Activated B cell treated with CpG ODN at 0.5 μM for 24 hours (primary cell): ENCODE results near the gene ARFIP1. TPM values are rescaled to one million over a fixed set of nuclear protein-coding genes. Genes with fewer than 3 reads are reported as not detected.

Experiments used
- ATAC-seq: fragments of 200-7000 bp; cut with Tn5 transposase; one replicate; pipeline ENCODE4 v1.10.0; 2021; ENCODE audit warnings: low read depth, mild to moderate bottlenecking, moderate library complexity
- CTCF ChIA-PET: fragments of 350-600 bp; sonication (Branson Sonifier 250); formaldehyde crosslinking; loops from one replicate; lab custom pipeline; 2021; ENCODE audit warnings: antibody characterized with exemption; lab: Charles Lee
- POLR2A ChIA-PET: fragments of 350-600 bp; sonication (Branson Sonifier 250); formaldehyde crosslinking; loops from one replicate; lab custom pipeline; 2021; ENCODE audit warnings: antibody characterized with exemption; lab: Charles Lee
- DNase-seq: peaks from one replicate; pipeline ENCODE4 v3.0.0; 2022
- H3K27ac Mint-ChIP-seq: one replicate; pipeline ENCODE4 v1.8.0; 2020; ENCODE audit warnings: mixed read lengths
- H3K27me3 Mint-ChIP-seq: one replicate; pipeline ENCODE4 v1.8.0; 2021; ENCODE audit warnings: mixed read lengths
- H3K36me3 Mint-ChIP-seq: one replicate; pipeline ENCODE4 v1.8.0; 2021; ENCODE audit warnings: low read depth, mixed read lengths
- H3K4me1 Mint-ChIP-seq: one replicate; pipeline ENCODE4 v1.8.0; 2021; ENCODE audit warnings: mixed read lengths
- H3K4me3 Mint-ChIP-seq: one replicate; pipeline ENCODE4 v1.8.0; 2020; ENCODE audit warnings: mild to moderate bottlenecking, mixed read lengths
- H3K9me3 Mint-ChIP-seq: one replicate; pipeline ENCODE4 v1.8.0; 2020; ENCODE audit warnings: mixed read lengths
- intact Hi-C: fragments of 100-400 bp; cut with micrococcal nuclease; formaldehyde crosslinking; loops from one replicate; pipeline ENCODE4 v1.15.1; 2024
- total RNA-seq: library from RNA; stranded (reverse); gene quantifications from 2 replicates; pipeline ENCODE4 v1.2.3, GENCODE V29; 2022
- TF ChIP-seq, protein P1 (sequence below): fragments of 200-600 bp; IDR thresholded peaks from one replicate; pipeline ENCODE4 v1.8.0; 2022; ENCODE audit warnings: antibody characterized with exemption, mild to moderate bottlenecking

The ARFIP1 gene
- total RNA-seq, 1 donor from 2014 or later: 19.5 TPM

DNA sequence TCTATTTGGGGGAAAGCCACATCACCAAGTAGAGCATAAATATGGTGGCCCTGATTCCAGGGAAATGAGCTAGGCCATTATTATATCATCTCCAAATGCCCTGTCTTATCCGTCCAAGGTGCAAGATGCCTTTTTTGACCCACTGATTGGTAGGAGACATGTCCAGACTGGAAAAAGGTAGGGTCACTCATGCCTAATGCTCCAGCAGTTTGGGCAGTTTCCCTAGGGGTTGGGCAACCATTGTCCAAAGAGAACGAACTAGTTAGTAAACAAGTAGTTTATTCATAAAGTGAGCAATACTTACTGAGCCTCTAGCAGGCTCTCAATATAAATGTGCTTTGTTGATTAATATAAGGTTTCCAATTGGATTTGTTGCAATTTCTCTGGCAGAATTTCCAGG, 162.6 kb downstream of the ARFIP1 start:
- ChIA-PET POLR2A (no interaction called here), CTCF (no interaction called here)
- peaks cover 35% of the 10 kb centered on the region for H3K27me3 Mint-ChIP-seq
- H3K27ac Mint-ChIP-seq: no peak overlapping the region
- DNase-seq (no peak), ATAC-seq (no peak)
- H3K9me3 Mint-ChIP-seq: no peaks in the 10 kb centered on the region
- intact Hi-C loops: no loop called here
- H3K36me3 Mint-ChIP-seq: no peaks in the 10 kb centered on the region
- H3K4me1 Mint-ChIP-seq: peaks cover 13% of the 10 kb centered on the region
- no peak overlapping the region for H3K4me3 Mint-ChIP-seq
- TF ChIP-seq, protein P1, sequence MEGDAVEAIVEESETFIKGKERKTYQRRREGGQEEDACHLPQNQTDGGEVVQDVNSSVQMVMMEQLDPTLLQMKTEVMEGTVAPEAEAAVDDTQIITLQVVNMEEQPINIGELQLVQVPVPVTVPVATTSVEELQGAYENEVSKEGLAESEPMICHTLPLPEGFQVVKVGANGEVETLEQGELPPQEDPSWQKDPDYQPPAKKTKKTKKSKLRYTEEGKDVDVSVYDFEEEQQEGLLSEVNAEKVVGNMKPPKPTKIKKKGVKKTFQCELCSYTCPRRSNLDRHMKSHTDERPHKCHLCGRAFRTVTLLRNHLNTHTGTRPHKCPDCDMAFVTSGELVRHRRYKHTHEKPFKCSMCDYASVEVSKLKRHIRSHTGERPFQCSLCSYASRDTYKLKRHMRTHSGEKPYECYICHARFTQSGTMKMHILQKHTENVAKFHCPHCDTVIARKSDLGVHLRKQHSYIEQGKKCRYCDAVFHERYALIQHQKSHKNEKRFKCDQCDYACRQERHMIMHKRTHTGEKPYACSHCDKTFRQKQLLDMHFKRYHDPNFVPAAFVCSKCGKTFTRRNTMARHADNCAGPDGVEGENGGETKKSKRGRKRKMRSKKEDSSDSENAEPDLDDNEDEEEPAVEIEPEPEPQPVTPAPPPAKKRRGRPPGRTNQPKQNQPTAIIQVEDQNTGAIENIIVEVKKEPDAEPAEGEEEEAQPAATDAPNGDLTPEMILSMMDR: no peak

DNA sequence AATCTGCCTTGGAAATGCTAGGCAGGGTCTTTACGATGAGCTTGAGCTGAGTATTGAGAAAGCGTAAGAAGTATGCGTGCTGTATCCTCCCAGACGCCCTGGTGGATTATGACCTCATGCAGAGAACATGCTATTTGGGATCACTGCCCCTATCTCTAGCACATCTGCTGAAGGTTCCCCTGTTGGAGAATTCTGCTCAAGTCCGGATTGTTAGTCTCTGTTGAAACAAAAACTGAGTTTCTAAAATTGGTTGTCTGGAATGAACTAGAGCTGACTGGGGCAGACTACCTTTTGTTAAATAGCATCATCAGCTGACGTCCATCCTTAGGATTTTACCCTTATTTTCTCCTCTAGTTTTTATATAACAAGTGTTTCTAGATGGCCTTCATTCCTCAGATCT, 163.9 kb downstream of the ARFIP1 start:
- DNase-seq (no peak), ATAC-seq (no peak)
- Mint-ChIP-seq H3K27me3 (peaks cover 34% of the 10 kb centered on the region), H3K9me3 (no peaks in the 10 kb centered on the region), H3K27ac (no peak overlapping the region), H3K4me1 (peaks cover 4% of the 10 kb centered on the region), H3K4me3 (no peak overlapping the region), H3K36me3 (no peaks in the 10 kb centered on the region)
- intact Hi-C loops: no loop called here
- ChIA-PET POLR2A (no interaction called here), CTCF (no interaction called here)
- TF ChIP-seq, protein P1: no peak

DNA sequence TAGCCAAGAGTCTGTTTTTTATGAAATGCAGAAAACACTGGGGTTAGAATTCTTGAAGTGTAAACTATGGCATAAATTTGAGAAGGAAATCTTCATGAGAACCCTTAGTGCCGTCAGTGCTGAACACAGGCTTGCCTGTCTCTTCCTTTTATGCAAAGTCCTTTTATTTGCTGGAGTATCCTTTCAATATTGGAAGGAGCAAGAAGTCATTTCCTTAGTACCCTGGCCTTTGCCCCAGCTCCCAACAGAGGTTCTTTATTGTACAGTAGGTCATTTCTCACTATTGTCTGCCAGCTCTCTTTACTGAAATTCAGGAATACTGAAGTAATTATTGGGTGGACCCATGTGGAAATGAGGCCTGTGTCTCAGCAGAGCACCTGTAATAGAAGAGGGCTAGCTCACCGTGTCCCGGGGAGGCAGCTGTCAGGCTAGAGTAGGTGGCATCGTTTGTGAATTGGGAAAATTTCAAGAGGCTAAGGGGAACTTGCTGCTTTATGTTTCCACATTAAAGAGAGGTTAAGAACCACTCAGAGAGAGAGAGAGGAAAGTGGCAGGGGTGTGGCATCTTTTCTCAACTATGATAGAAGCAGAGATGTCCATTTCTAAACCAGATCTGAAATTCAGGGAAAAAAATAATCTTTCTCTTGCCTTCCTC, 165.0 kb downstream of the ARFIP1 start:
- TF ChIP-seq, protein P1: no peak
- no peak overlapping the region for H3K27ac Mint-ChIP-seq
- DNase-seq (no peak), ATAC-seq (no peak)
- peaks cover 28% of the 10 kb centered on the region for H3K27me3 Mint-ChIP-seq
- no peaks in the 10 kb centered on the region for H3K4me1 Mint-ChIP-seq
- no peak overlapping the region for H3K4me3 Mint-ChIP-seq
- no peaks in the 10 kb centered on the region for H3K36me3 Mint-ChIP-seq
- ChIA-PET CTCF (no interaction called here), POLR2A (no interaction called here)
- H3K9me3 Mint-ChIP-seq: no peaks in the 10 kb centered on the region
- intact Hi-C loops: no loop called here

DNA sequence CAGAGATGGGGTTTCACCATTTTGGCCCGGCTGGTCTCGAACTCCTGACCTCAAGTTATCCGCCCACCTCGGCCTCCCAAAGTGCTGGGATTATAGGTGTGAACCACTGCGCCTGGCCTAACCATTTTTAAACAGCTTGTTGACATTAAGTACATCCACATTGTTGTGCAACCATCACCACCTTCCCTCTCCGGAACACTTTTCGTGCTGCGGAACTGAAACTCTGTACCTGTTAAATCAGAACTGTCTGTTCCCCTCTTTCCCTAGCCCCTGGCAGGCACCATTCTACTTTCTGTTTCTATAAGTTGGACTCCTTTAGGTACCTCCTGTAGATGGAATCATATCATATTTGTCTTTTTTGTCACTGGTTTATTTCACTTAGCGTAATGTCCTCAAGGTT, 165.9 kb downstream of the ARFIP1 start:
- DNase-seq (no peak), ATAC-seq (no peak)
- intact Hi-C loops: no loop called here
- Mint-ChIP-seq H3K27ac (no peak overlapping the region), H3K27me3 (peaks cover 26% of the 10 kb centered on the region), H3K4me3 (no peak overlapping the region), H3K9me3 (no peaks in the 10 kb centered on the region), H3K36me3 (no peaks in the 10 kb centered on the region), H3K4me1 (no peaks in the 10 kb centered on the region)
- POLR2A ChIA-PET: no interaction called here
- CTCF ChIA-PET: no interaction called here
- TF ChIP-seq, protein P1: no peak

DNA sequence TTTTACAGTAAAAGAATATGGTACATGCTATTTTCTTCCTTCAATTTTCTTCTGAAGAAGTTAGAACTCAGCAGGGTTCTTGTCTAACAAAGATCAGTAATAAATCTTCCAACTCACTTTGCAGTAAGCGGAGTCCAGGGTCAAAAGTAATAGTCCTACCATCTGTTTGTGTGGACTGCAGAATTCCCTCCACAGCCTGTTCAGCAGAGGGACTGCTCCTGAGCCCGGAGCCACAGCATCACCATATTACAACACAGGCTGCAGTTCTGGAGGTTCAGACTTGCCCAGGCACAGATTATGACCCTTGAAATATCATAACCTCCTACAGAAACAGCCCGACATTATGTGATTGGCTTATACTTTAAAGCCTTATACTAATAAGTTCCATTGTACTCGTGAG, 166.7 kb downstream of the ARFIP1 start:
- no peaks in the 10 kb centered on the region for H3K36me3 Mint-ChIP-seq

More for the DNA sequence above, 166.7 kb downstream of the ARFIP1 start:
- DNase-seq (no peak), ATAC-seq (no peak)
- H3K27me3 Mint-ChIP-seq: peaks cover 29% of the 10 kb centered on the region
- TF ChIP-seq, protein P1: no peak
- intact Hi-C loops: no loop called here
- H3K4me3 Mint-ChIP-seq: no peak overlapping the region
- no peak overlapping the region for H3K27ac Mint-ChIP-seq
- no peaks in the 10 kb centered on the region for H3K4me1 Mint-ChIP-seq
- no peaks in the 10 kb centered on the region for H3K9me3 Mint-ChIP-seq
- ChIA-PET CTCF (no interaction called here), POLR2A (no interaction called here)
